ENCODE results near the gene EFCAB6.

EFCAB6 gene

DNA sequence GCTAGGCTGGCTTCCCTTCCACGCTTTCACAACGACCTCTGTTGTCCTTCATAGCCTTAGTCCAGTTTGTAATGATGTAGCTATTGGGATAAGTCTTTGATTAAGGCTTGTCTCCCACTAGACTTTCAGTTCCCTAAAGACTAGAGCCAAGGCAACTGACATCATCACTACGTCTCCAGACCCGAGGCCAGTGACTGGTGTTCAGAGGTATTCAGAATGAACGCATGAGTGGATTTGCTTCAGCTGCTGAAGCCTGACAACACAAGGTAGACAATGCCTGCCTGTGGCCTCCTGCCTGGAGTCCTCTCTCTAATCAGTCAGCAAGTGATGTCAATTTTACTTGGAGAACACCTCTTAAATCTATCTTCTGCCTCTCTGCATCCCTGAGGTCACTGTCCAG, 13.6 kb downstream of the EFCAB6 start:
- no peak for DNase-seq

GRCh38 chr22:43796567-43796966, 15.5 kb downstream of the EFCAB6 start:
- DNase-seq = no peak

DNA sequence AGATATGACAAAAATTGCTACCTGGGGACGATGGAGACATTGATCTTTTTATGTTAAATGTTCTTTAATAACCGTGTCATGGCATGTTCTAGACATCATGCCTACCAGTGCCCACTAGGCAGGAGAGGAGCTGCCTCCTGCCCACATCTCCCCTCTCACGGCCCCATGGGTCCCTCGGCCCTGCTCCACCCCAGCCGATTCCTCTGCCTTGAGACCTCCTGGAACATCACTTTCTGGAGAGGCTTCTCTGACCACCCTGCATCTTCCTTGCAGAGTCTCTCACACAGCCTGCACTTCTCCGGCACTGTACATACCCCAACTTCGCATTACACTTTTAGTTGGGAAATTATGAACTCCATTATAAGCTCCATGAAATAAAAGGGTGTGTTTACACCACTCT, 16.8 kb downstream of the EFCAB6 start:
- DNase-seq = no peak

DNA sequence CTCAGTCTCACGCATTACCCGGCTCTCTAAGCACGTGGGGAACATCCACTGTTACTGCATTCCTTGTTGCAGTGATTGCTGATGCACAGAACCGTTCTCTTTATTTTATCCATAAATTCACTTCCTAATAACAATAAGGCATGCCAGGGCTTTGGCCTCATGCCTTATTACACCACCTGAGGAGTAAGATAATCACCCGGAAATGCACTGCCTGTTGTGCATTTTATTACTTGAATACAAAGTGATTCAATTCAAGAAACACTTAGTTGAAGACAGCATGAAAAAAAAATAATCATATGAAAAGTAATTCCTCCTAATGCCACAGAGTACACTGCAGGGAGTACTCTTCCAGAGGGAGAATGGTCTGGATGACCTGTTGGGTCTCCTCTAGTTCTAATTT, 19.2 kb downstream of the EFCAB6 start:
- DNase-seq = no peak

- DNase-seq = no peak
Measured at GRCh38 chr22:43789452-43789851, 22.7 kb downstream of the EFCAB6 start.

DNA sequence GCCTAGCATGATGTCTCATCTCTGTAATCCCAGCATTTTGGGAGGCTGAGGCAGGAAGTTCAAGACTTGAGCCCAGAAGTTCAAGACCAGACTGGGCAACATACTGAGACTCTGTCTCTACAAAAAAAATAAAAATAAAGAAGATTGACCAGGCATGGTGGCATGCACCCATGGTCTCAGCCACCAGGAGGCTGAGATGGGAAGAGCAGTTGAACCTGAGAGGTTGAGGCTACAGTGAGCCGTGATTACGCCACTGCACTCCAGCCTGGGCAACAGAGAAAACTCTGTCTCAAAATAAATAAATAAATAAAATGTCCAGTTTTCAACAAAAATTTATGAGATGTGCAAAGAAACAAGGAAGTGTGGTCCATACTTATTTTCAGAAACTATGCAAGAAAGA, 28.3 kb downstream of the EFCAB6 start:
- DNase-seq = no peak

- no peak for DNase-seq
Measured at GRCh38 chr22:43782448-43782847, 29.7 kb downstream of the EFCAB6 start.

DNA sequence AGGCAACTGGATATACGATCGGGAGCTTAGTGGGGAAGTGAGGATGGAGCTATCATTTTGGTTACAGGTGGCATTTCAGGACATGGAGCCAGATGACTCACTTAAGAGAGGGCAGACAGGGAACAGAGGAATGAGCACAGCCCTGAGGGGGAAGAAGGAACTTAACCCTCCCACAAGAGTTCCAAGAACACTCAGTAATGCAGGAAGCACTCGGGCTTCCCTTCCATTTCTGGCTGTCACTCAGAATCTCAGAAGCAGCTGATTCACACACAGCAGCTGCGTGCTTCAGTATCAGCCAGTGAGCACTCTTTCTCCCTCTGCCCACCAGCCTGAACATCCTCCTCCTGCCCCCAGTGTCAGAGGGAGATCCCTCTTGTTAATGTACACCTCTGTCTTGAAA, 34.8 kb downstream of the EFCAB6 start:
- no peak for DNase-seq

- no peak for DNase-seq
Measured at GRCh38 chr22:43776081-43776670, 35.9 kb downstream of the EFCAB6 start.

DNA sequence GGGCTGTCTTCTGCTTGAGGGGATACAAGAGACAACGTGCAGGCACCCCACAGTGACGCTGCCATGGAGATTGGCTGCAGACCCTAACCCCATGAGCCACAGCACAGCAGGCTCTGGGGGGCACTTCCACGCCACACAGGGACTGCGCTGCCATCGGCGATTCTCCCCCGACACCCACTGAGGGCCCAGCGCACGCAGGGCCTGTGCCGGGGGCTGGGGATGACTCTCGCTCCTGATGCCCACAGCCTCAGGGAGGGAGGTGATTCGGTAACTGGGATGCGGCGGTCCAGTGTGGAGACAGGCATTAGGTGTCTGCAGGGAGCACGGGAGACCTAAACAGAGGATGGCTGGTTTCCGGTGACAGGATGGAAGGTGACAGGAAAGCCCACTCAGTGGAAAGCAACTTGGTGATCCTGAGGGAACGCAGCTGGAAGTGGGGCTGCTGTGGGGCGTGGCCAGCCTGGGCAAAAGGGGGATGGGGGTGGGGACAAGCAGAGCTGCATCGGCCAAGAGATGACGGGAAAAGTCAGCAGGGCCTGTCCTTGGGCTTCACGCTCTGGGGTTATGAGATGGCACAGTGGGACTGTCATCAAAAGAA, 37.7 kb downstream of the EFCAB6 start:
- DNase-seq = no peak

DNA sequence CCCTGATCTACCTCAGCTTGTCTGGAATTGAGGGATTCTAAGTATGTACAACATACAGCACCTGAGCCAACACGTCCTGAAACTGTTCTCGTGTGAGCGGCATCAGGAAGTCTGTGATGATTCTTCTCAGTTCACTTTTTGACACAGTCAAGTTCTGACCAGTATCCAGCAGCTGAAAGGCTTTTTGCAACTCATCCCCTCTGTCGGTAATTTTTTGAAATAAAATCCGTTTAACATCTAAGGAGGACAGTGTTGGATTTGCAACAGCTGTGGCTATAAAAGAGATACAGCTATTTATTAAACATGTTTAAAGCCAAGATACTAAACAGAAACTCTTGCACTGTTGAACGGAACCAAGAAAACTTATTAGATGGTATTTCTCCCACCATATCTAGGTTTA, 39.3 kb downstream of the EFCAB6 start:
- no peak for DNase-seq

- DNase-seq = no peak
Measured at GRCh38 chr22:43755452-43755851, 56.7 kb downstream of the EFCAB6 start.

DNA sequence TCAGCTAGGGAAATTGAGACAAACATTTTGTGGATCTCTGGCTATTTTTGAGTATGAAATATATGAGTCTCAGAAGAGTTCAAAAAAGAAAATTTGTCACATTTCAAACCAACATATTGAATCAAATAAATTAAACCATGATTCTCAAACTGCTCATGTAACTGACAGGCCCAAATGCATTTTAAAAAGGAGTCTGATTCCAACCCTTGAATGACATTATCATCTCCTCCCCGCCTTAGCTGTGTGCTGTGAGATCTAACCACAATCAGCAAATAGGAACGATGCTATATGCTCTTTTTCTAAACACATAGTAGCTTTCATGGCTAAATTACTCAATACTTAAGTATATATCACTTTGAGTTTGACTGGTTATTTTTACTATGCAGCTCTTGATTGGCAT, 57.1 kb downstream of the EFCAB6 start:
- DNase-seq = no peak

GRCh38 chr22:43754176-43754575, 57.9 kb downstream of the EFCAB6 start:
- no peak for DNase-seq

GRCh38 chr22:43753688-43754087, 58.4 kb downstream of the EFCAB6 start:
- DNase-seq = no peak

DNA sequence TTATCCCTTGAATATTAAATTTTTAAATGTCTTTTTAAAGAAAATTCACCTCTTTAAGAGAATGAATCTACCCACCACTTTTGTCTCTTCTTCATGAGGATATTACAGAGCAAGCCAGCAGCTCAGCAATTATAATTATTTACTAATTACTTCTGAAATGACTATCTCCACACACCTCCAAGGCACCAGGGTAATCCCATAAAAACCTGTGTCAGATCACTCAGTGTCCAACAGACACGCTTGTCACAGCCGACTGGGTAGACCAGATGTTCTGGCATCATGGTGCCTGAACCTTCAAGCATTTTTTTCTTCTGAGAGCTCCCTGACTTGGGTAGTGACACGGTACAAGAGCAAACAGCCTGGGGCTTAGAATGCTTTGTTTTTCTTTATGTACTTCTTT, 61.4 kb downstream of the EFCAB6 start:
- no peak for DNase-seq

DNA sequence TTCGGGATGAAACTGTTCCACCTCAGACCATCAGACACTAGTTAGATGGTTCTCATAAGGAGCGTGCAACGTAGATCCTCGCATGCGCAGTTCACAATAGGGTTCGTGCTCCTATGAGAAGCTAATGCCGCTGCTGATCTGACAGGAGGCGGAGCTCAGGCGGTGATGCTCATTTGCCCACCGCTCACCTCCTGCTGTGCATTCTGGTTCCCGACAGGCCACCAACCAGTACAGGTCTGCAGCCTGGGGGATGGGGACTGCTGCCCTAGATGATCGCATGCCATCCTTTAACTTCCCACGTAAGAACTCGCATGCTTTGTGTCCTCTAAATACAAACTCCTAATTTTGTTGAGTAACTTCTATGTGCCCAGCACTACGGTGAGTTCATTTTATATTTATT, 62.6 kb downstream of the EFCAB6 start:
- DNase-seq = no peak

- DNase-seq = no peak
Measured at GRCh38 chr22:43747877-43748276, 64.2 kb downstream of the EFCAB6 start.

DNA sequence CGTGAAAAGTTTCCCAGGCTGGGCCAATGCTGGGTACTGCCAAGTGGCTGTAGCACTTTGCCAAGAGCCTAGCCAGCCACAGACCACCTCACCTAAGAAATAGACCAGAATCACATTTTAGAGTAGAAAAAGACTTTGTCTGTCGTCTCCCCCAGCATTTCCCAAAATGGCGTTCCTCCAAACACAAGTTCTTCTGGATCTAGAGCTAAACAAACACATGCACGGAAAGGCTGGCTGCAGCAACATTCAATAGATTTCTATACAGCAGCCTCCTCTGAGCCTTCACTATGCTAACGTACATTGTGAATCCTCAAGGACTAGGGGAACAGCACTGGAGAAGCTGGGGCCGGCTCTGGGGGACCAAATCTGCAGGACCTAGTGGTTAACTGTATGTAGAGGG, 65.0 kb downstream of the EFCAB6 start:
- no peak for DNase-seq

- no peak for DNase-seq
Measured at GRCh38 chr22:43745783-43746356, 66.2 kb downstream of the EFCAB6 start.

DNA sequence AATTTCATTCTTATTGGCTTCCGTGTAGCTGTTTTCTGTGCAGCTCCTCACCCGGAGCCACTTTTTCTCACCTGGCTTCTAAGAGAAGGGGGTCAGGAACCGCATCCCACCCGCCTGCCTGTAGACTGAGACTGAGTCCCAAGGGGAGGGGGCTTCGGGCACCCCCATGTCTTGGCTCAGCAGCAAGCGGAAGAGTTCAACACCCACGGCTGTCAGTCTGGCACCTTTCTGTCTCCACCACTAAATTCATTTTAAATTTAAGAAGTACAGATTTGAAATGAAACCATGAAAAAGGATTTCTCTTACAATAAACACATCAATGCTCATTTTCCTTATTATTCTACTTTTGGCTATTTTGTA, 66.7 kb downstream of the EFCAB6 start:
- no peak for DNase-seq

DNA sequence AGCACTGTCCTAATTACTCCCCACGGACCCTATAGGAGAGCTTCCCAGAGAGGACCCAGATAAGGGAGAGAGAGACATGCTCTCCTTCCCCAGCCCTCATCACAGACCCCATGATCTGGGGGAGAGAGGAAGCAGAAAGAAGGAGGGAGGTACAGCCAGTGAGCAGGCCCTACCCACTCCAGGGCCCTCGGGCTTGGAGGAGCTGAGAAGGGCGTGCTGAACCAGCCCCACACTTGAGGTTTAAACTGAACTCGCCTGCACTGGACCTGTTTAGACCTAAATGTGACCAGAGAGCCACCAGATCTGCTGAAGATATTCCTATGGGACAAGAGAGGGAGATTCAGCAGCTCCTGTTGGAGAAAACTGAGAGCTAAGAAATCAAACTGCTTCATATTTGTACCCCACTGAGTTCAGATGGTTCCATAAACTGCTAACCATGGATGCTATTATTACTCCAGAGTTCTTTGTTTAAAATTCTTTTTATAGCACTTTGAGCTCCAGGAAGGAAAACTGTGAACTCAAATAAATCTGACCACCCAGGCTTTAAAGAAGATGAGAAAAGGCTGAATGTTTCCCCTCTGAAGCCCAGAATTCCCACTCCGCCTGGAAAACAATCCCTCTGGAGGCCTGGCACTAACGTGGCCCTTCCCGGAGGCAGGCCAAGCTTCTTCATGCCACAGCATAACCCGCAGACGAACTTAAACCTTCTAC, 67.2 kb downstream of the EFCAB6 start:
- no peak for DNase-seq

- DNase-seq = no peak
Measured at GRCh38 chr22:43743929-43744643, 68.0 kb downstream of the EFCAB6 start.

DNA sequence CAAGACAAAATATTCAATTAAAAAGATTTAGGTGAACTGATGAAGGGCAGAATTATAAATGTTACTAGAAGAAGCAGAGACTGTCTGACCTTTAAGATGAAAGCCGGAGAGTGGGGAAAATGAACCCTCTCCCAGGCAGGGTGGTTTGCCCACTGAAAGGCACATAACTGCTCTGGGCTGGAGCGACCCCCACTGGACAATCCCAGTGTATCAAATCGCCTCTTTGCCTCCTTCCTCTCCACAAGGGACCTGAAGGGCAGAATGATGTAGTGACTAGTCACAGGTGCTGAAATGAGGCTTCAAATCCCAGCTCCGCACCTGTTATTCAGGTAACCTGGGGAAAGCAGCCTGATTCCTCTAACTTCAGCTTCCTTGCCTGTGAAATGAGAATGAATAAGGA, 69.0 kb downstream of the EFCAB6 start:
- DNase-seq = no peak

Data from NCI-H1048 (cell line).